Measurements from ENCODE around the gene SSUH2.

DNA sequence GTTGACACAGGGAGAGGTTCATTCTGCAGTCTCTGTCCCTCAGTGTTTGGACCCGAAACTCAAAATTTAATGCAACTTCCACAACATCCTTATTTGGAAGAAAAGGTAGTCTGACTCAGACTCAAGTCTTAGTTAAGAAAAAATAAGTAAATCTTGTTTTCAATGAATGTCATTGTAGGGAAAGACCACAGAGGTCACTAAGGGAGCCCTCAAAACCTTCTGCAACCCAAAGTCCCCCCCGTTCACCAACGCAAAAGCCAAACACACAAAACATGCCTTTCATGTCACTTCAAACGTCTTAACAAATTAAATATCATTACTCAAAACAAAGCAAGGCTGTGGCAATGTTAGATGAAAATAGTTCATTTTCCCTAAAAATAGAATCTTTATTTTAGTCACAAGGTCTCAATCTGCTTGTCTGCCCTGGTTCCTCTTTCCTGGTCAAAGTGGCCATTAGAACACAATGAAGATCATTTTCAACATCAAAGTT lies 20.9 kb upstream of the SSUH2 start:
- TF ChIP-seq, protein P1, sequence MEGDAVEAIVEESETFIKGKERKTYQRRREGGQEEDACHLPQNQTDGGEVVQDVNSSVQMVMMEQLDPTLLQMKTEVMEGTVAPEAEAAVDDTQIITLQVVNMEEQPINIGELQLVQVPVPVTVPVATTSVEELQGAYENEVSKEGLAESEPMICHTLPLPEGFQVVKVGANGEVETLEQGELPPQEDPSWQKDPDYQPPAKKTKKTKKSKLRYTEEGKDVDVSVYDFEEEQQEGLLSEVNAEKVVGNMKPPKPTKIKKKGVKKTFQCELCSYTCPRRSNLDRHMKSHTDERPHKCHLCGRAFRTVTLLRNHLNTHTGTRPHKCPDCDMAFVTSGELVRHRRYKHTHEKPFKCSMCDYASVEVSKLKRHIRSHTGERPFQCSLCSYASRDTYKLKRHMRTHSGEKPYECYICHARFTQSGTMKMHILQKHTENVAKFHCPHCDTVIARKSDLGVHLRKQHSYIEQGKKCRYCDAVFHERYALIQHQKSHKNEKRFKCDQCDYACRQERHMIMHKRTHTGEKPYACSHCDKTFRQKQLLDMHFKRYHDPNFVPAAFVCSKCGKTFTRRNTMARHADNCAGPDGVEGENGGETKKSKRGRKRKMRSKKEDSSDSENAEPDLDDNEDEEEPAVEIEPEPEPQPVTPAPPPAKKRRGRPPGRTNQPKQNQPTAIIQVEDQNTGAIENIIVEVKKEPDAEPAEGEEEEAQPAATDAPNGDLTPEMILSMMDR (conservative IDR thresholded peaks at IDR 0.05; ENCODE audit: low read length) = no peak
- TF ChIP-seq EZH2phosphoT487 (IDR thresholded peaks at IDR 0.05; ENCODE audit: borderline replicate concordance, low read depth, low read length) = no peak

All from OCI-LY7 (cell line).